Fibroblast of mammary gland (primary cell): ENCODE results near the gene CAT.

Experiments
- DNase-seq: peaks from one replicate; pipeline ENCODE4 v3.0.0-alpha.2; 2010; ENCODE audit warnings: low read depth
- H3K4me3 ChIP-seq: 2 replicates; pipeline ENCODE4 v1.5.1; 2011; ENCODE audit warnings: low read depth, mild to moderate bottlenecking, low read length, moderate library complexity; ENCODE audit not compliant: control insufficient read depth
- CTCF ChIP-seq: conservative IDR thresholded peaks from 2 replicates; pipeline ENCODE4 v1.5.1; 2011; ENCODE audit warnings: low read depth, low read length, inconsistent platforms; ENCODE audit not compliant: control insufficient read depth, insufficient read depth

Gene CAT

GRCh38 chr11:34513682-34514449 lies 75.1 kb downstream of the CAT start, which contains the start of gene ELF5:
Gene ELF5 (minus strand): TSS chr11:34513794. CDS start chr11:34505749, 8,045 bp downstream.
- TF ChIP-seq CTCF: no peak
- DNase-seq: no peak
- H3K4me3 ChIP-seq: no peak within 1 kb of the TSS

GRCh38 chr11:34514597-34514996 lies 75.9 kb downstream of the CAT start:
- no peak overlapping the region for H3K4me3 ChIP-seq
- no peak for DNase-seq
- TF ChIP-seq CTCF: no peak

GRCh38 chr11:34516247-34517040 lies 77.7 kb downstream of the CAT start:
- H3K4me3 ChIP-seq: no peak overlapping the region
- no peak for DNase-seq
- no peak for TF ChIP-seq CTCF

DNA sequence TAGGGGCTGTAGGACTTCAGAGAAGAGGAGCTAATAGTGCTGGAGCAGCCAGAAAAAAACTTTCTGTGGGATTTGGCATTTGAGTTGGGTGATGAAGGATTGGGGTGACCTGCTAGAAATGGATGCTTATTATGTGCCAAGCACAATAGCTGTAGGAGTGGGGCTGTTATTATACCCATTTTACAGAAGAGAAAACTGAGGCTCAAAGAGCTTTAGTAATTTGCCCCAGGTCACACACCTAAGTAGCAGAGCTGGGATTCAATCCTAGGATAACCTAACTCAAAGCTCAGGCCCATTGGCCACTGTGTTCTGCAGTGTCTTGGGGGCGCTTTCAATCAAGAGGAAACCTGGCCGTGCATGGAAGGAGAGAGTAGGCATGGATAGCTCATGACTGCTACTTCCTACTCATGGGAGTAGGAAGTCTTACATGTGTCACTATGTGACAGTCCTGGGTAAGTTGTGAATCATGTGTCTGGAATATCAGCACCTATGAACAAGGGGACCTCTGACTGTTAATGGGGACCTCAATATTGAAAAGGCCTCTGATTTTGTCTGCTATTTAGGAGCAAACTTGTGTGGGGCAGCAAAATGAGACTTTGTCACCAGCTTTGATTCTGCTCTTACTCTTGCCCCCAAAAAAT lies 81.0 kb downstream of the CAT start:
- TF ChIP-seq CTCF: no peak
- no peak overlapping the region for H3K4me3 ChIP-seq
- DNase-seq: no peak

DNA sequence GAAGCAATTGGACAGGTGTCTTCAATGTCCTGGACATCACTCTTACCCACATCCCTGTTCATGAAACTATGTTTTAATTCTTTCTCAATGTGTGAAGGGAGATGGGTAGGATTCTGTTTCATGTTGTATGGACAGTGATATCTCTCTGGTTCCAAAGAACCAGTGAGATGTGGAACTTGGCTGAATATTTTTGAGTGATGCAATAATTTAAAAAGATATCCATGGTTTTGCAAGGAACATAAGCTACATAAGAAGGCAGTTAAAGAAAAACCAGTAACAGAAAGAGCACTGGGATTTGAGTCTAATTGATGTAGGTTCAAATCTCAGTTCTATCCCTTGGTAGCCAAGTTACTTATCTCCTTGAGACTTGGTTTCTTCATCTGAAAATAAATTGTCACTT lies 82.5 kb downstream of the CAT start:
- no peak for TF ChIP-seq CTCF

More for the DNA sequence above, 82.5 kb downstream of the CAT start:
- H3K4me3 ChIP-seq: no peak overlapping the region
- DNase-seq: no peak
